SK-N-SH (cell line): Measurements from ENCODE around the gene SETBP1. TPM values are rescaled to one million over a fixed set of nuclear protein-coding genes. Genes with fewer than 3 reads are reported as not detected.

Experiments
- CTCF ChIA-PET: fragments of 300-600, 350-600 bp; formaldehyde crosslinking; extraction: SDS; loops from one replicate; lab custom pipeline; 2021; lab: Yijun Ruan, JAX
- POLR2A ChIA-PET: fragments of 350-600 bp; sonication (Branson Sonifier 250); formaldehyde crosslinking; extraction: SDS; loops from one replicate; lab custom pipeline; 2020; ENCODE audit warnings: antibody characterized with exemption, inconsistent platforms; lab: Yijun Ruan, JAX
- DNase-seq: peaks from one replicate; pipeline ENCODE4 v3.0.0; 2012
- H2AFZ ChIP-seq: fragments of 200-600 bp; sonication (generic); 2 replicates; pipeline ENCODE4 v1.8.1; 2016; ENCODE audit warnings: antibody characterized with exemption, mild to moderate bottlenecking, low read depth
- H3F3A ChIP-seq: fragments of 200-600 bp; sonication (generic); replicated peaks from 2 replicates; pipeline ENCODE3; 2016; ENCODE audit warnings: antibody characterized with exemption, mild to moderate bottlenecking; ENCODE audit not compliant: insufficient read depth
- H3K27ac ChIP-seq, 2 experiments: fragments of 200-500 bp in 1 of 2; fragments of 200-600 bp in 1 of 2; sonication (Bioruptor generic) in 1 of 2; sonication (generic), shearing (Covaris generic) in 1 of 2; 2 replicates each; pipeline versions ENCODE4 v1.5.1 to v1.6.1; 2014 to 2016; ENCODE audit warnings: low read depth in 2 of 2, inconsistent platforms in 1 of 2, low read length in 1 of 2, mild to moderate bottlenecking in 1 of 2, mixed read lengths in 1 of 2
- H3K27me3 ChIP-seq: fragments of 200-600 bp; sonication (generic), shearing (Covaris generic); 2 replicates; pipeline ENCODE4 v1.6.1; 2016; ENCODE audit warnings: mixed run types; ENCODE audit not compliant: insufficient read depth
- H3K36me3 ChIP-seq, 2 experiments: fragments of 200-500 bp in 1 of 2; fragments of 200-600 bp in 1 of 2; sonication (Bioruptor generic) in 1 of 2; sonication (generic) in 1 of 2; replicated peaks in 1 of 2; 2 replicates each; pipeline versions ENCODE3 to v1.5.1; 2014 to 2016; ENCODE audit warnings: low read length in 1 of 2, mild to moderate bottlenecking in 1 of 2; ENCODE audit not compliant: insufficient read depth in 2 of 2, control insufficient read depth in 1 of 2
- H3K4me1 ChIP-seq, 2 experiments: fragments of 200-500 bp in 1 of 2; fragments of 200-600 bp in 1 of 2; sonication (Bioruptor generic) in 1 of 2; sonication (generic), shearing (Covaris generic) in 1 of 2; 2 replicates each; pipeline versions ENCODE4 v1.5.1 to v1.6.1; 2014 to 2016; ENCODE audit warnings: low read depth in 1 of 2, low read length in 1 of 2, mixed run types in 1 of 2; ENCODE audit not compliant: insufficient read depth in 2 of 2, control insufficient read depth in 1 of 2
- H3K4me2 ChIP-seq: fragments of 200-600 bp; sonication (generic), shearing (Covaris generic); 2 replicates; pipeline ENCODE4 v1.6.1; 2017; ENCODE audit warnings: mixed run types
- H3K4me3 ChIP-seq, 2 experiments: fragments of 200-500 bp in 1 of 2; fragments of 200-600 bp in 1 of 2; sonication (Bioruptor generic) in 1 of 2; sonication (generic), shearing (Covaris generic) in 1 of 2; 2 replicates each; pipeline versions ENCODE4 v1.5.1 to v1.8.1; 2014 to 2016; ENCODE audit warnings: low read depth in 2 of 2, inconsistent platforms in 1 of 2, low read length in 1 of 2, mild to moderate bottlenecking in 1 of 2, mixed read lengths in 1 of 2, moderate library complexity in 1 of 2
- H3K79me2 ChIP-seq: fragments of 200-600 bp; sonication (generic); 2 replicates; pipeline ENCODE4 v1.8.1; 2017; ENCODE audit warnings: mild to moderate bottlenecking; ENCODE audit not compliant: insufficient read depth
- H3K9ac ChIP-seq: fragments of 200-600 bp; sonication (generic); 2 replicates; pipeline ENCODE4 v1.6.1; 2017; ENCODE audit warnings: mixed run types
- H3K9me2 ChIP-seq: fragments of 200-600 bp; sonication (generic); 2 replicates; pipeline ENCODE4 v1.6.1; 2017; ENCODE audit warnings: mixed run types
- H3K9me3 ChIP-seq: fragments of 200-600 bp; sonication (generic); 2 replicates; pipeline ENCODE4 v1.6.1; 2017; ENCODE audit warnings: mixed run types, mild to moderate bottlenecking, moderate library complexity
- H4K20me1 ChIP-seq: fragments of 200-600 bp; sonication (generic); 2 replicates; pipeline ENCODE4 v1.6.1; 2017; ENCODE audit warnings: mild to moderate bottlenecking, mixed run types; ENCODE audit not compliant: insufficient read depth
- CHD2 ChIP-seq: fragments of 150-350 bp; IDR thresholded peaks from 2 replicates; pipeline ENCODE4 v1.6.1; 2018; ENCODE audit warnings: low read length; ENCODE audit not compliant: partially characterized antibody
- EP300 ChIP-seq, 2 experiments: IDR thresholded peaks; 2 replicates each; pipeline versions ENCODE4 v1.4.0 to v1.6.1; 2012; ENCODE audit warnings: borderline replicate concordance in 1 of 2, low read depth in 1 of 2, low read length in 1 of 2
- EZH2phosphoT487 ChIP-seq: fragments of 200-600 bp; sonication (generic); IDR thresholded peaks from 2 replicates; pipeline ENCODE4 v1.6.1; 2017; ENCODE audit warnings: low read depth, mixed run types, mild to moderate bottlenecking, antibody characterized with exemption, moderate library complexity, borderline replicate concordance
- GABPA ChIP-seq: IDR thresholded peaks from 2 replicates; pipeline ENCODE4 v1.4.0; 2012; ENCODE audit warnings: low read depth, mild to moderate bottlenecking
- JUND ChIP-seq: IDR thresholded peaks from 2 replicates; pipeline ENCODE4 v1.4.0; 2012
- MEF2A ChIP-seq: IDR thresholded peaks from 2 replicates; pipeline ENCODE4 v1.4.0; 2012; ENCODE audit warnings: low read depth, borderline replicate concordance
- NFIC ChIP-seq: IDR thresholded peaks from 2 replicates; pipeline ENCODE4 v1.4.0; 2012; ENCODE audit warnings: borderline replicate concordance
- NRF1 ChIP-seq: IDR thresholded peaks from 2 replicates; pipeline ENCODE4 v1.6.1; 2012; ENCODE audit warnings: low read depth, mild to moderate bottlenecking, low read length
- POLR2AphosphoS5 ChIP-seq: IDR thresholded peaks from 2 replicates; pipeline ENCODE4 v1.6.1; 2012; ENCODE audit warnings: low read depth, low read length
- RAD21 ChIP-seq: IDR thresholded peaks from 2 replicates; pipeline ENCODE4 v1.6.1; 2012; ENCODE audit warnings: mild to moderate bottlenecking, low read length
- RFX5 ChIP-seq: IDR thresholded peaks from 2 replicates; pipeline ENCODE4 v1.6.1; 2012; ENCODE audit warnings: mild to moderate bottlenecking, improper control_type of control experiment, low read length
- SMC3 ChIP-seq: IDR thresholded peaks from 2 replicates; pipeline ENCODE4 v1.6.1; 2012; ENCODE audit warnings: low read depth, low read length, improper control_type of control experiment
- TCF12 ChIP-seq: IDR thresholded peaks from 2 replicates; pipeline ENCODE4 v1.4.0; 2012
- TEAD4 ChIP-seq: IDR thresholded peaks from 2 replicates; pipeline ENCODE4 v1.4.0; 2012; ENCODE audit warnings: mild to moderate bottlenecking, borderline replicate concordance; ENCODE audit not compliant: insufficient read depth
- WGBS: methylation state at CpG from one replicate; pipeline ENCODE4 v1.1.6; 2017; ENCODE audit warnings: low lambda C conversion rate; 5-methylcytosine and 5-hydroxymethylcytosine counted together
- polyA plus RNA-seq, 3 experiments: library from polyadenylated mRNA; depleted of rRNA; stranded (reverse); fragments of >200 nt; gene quantifications; 2 replicates each; pipeline ENCODE4 v1.2.3, GENCODE V29; 2012
- TF ChIP-seq, protein P1 (sequence below): IDR thresholded peaks from 2 replicates; pipeline ENCODE4 v1.4.0; 2012; ENCODE audit warnings: low read depth, borderline replicate concordance
- TF ChIP-seq, protein P2 (sequence below): fragments of 150-350 bp; IDR thresholded peaks from 2 replicates; pipeline ENCODE4 v1.6.1; 2017; ENCODE audit warnings: antibody characterized with exemption, low read length, low read depth, borderline replicate concordance
- TF ChIP-seq, protein P3 (sequence below): IDR thresholded peaks from 2 replicates; pipeline ENCODE4 v1.4.0; 2012; ENCODE audit warnings: low read depth, borderline replicate concordance
- TF ChIP-seq, protein P4 (sequence below): IDR thresholded peaks from 2 replicates; pipeline ENCODE4 v1.4.0; 2012; ENCODE audit warnings: low read depth

Gene SETBP1
- polyA plus RNA-seq, 1 of the 3 experiments (the other 2 are of a cell fraction) = 3.0 TPM

DNA sequence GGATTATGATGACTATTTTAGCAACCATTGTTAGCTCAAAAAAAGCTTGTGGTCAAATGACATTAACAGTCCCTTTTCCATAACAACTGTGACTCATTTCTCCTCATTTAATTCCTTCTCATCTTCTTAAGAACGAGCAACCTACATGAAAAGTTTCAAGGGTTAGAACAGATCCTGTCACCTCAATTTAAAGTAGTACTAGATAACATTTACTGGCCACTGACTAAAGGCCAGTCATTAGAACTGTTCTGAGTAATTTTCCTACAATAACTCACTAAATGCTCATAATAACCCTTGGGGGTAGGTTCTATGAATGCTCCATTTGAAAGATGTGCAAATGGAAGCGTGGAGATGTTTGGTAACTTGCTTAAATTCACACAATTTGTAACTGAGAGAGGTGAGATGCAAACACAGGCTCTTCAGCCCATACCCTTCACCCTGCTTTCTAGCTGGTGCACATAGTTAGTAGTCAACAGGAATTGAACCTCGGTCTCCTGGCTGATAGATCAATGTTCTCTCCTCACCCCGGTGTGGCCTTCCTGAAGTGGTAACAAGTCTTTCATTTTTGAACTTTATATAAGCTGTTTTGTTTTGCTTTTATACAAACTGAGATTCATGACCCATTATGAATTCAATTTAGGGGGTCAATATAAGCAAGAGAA, 212.5 kb downstream of the SETBP1 start:
- Histone ChIP-seq H3K4me3 (no peak overlapping the region), H4K20me1 (no peaks in the 10 kb centered on the region), H3K9me3 (no peaks in the 10 kb centered on the region), H3K36me3 (peaks cover 0 to 3% of the 10 kb centered on the region in 2 experiments), H3K79me2 (no peaks in the 10 kb centered on the region), H3K4me2 (no peak overlapping the region), H3K9me2 (no peaks in the 10 kb centered on the region), H3F3A (peaks cover 4% of the 10 kb centered on the region), H3K27ac (peak overlapping the region in 1 of 2 experiments; percentile 13; a peak in 3 of 4 replicates), H3K9ac (no peak overlapping the region), H3K27me3 (no peaks in the 10 kb centered on the region), H2AFZ (no peak overlapping the region), H3K4me1 (no peaks in the 10 kb centered on the region; a peak in 1 of 4 replicates)
- WGBS = 78% methylated on average over 4 of the region's 4 CpGs
- ChIA-PET CTCF (interaction anchor here (1.0 kb wide), 1 partner anchor 491 kb away, joined by 3 read pairs; no protein-coding TSS in a partner anchor), POLR2A (no interaction called here)
- DNase-seq = no peak
- TF ChIP-seq EZH2phosphoT487 = no peak
- TF ChIP-seq TEAD4 = no peak
- no peak for TF ChIP-seq MEF2A
- no peak for TF ChIP-seq NFIC
- TF ChIP-seq GABPA = no peak
- no peak for TF ChIP-seq RFX5
- TF ChIP-seq, protein P1, sequence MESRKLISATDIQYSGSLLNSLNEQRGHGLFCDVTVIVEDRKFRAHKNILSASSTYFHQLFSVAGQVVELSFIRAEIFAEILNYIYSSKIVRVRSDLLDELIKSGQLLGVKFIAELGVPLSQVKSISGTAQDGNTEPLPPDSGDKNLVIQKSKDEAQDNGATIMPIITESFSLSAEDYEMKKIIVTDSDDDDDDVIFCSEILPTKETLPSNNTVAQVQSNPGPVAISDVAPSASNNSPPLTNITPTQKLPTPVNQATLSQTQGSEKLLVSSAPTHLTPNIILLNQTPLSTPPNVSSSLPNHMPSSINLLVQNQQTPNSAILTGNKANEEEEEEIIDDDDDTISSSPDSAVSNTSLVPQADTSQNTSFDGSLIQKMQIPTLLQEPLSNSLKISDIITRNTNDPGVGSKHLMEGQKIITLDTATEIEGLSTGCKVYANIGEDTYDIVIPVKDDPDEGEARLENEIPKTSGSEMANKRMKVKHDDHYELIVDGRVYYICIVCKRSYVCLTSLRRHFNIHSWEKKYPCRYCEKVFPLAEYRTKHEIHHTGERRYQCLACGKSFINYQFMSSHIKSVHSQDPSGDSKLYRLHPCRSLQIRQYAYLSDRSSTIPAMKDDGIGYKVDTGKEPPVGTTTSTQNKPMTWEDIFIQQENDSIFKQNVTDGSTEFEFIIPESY = no peak
- TF ChIP-seq RAD21 = no peak
- TF ChIP-seq, protein P2, sequence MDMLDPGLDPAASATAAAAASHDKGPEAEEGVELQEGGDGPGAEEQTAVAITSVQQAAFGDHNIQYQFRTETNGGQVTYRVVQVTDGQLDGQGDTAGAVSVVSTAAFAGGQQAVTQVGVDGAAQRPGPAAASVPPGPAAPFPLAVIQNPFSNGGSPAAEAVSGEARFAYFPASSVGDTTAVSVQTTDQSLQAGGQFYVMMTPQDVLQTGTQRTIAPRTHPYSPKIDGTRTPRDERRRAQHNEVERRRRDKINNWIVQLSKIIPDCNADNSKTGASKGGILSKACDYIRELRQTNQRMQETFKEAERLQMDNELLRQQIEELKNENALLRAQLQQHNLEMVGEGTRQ = no peak
- TF ChIP-seq, protein P3, sequence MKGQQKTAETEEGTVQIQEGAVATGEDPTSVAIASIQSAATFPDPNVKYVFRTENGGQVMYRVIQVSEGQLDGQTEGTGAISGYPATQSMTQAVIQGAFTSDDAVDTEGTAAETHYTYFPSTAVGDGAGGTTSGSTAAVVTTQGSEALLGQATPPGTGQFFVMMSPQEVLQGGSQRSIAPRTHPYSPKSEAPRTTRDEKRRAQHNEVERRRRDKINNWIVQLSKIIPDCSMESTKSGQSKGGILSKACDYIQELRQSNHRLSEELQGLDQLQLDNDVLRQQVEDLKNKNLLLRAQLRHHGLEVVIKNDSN = no peak
- no peak for TF ChIP-seq NRF1
- no peak for TF ChIP-seq JUND
- TF ChIP-seq EP300 (IDR thresholded peaks at IDR 0.05; ENCODE audit: borderline replicate concordance in 1 of 2, low read depth in 1 of 2, low read length in 1 of 2) = 0 out of 4 replicates have a peak, but pooled peaks have one; percentile 8 to 28
- TF ChIP-seq, protein P4, sequence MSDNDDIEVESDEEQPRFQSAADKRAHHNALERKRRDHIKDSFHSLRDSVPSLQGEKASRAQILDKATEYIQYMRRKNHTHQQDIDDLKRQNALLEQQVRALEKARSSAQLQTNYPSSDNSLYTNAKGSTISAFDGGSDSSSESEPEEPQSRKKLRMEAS = no peak
- no peak for TF ChIP-seq CHD2
- peak; percentile 21; the same call in 1 of the 2 replicates for TF ChIP-seq TCF12
- TF ChIP-seq POLR2AphosphoS5 = no peak
- TF ChIP-seq SMC3 = no peak
- TF ChIP-seq, all 33 proteins: peak for 2
